ENCODE results near the gene RBMS1.

- TF ChIP-seq, protein P1, sequence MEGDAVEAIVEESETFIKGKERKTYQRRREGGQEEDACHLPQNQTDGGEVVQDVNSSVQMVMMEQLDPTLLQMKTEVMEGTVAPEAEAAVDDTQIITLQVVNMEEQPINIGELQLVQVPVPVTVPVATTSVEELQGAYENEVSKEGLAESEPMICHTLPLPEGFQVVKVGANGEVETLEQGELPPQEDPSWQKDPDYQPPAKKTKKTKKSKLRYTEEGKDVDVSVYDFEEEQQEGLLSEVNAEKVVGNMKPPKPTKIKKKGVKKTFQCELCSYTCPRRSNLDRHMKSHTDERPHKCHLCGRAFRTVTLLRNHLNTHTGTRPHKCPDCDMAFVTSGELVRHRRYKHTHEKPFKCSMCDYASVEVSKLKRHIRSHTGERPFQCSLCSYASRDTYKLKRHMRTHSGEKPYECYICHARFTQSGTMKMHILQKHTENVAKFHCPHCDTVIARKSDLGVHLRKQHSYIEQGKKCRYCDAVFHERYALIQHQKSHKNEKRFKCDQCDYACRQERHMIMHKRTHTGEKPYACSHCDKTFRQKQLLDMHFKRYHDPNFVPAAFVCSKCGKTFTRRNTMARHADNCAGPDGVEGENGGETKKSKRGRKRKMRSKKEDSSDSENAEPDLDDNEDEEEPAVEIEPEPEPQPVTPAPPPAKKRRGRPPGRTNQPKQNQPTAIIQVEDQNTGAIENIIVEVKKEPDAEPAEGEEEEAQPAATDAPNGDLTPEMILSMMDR (conservative IDR thresholded peaks at IDR 0.05 in 1 of 2, IDR thresholded peaks at IDR 0.05 in 1 of 2; ENCODE audit: extremely low read depth in 1 of 2, insufficient read depth in 1 of 2, low read depth in 1 of 2, low read length in 2 of 2) = no peak
- TF ChIP-seq EZH2 (IDR thresholded peaks at IDR 0.05; ENCODE audit: borderline replicate concordance, low read length) = no peak
Measured at GRCh38 chr2:160229591-160229990, 264.0 kb downstream of the RBMS1 start.
